Endothelial cell of umbilical vein (primary cell): ENCODE results near the gene ETNK2. TPM values are rescaled to one million over a fixed set of nuclear protein-coding genes. Genes with fewer than 3 reads are reported as not detected.

Source experiments
- BruUV-seq: library from RNA; stranded (reverse); fragments of 400-500 nt; replicated peaks from 2 replicates; lab custom pipeline; 2021; lab: Mats Ljungman, UMichigan
- CTCF ChIA-PET: fragments of 300-600, 350-600 bp; sonication (Branson Sonifier 250); formaldehyde crosslinking; loops from one replicate; lab custom pipeline; 2021; ENCODE audit warnings: antibody characterized with exemption, inconsistent platforms; lab: Charles Lee
- POLR2A ChIA-PET: fragments of 300-600, 350-600 bp; sonication (Branson Sonifier 250); formaldehyde crosslinking; loops from one replicate; lab custom pipeline; 2021; ENCODE audit warnings: antibody characterized with exemption, inconsistent platforms; lab: Charles Lee
- DNase-seq: peaks from one replicate; pipeline ENCODE4 v3.0.0-alpha.2; 2011; ENCODE audit warnings: low read depth, low spot score
- FAIRE-seq: peaks from 2 replicates; lab custom pipeline; 2011; peaks lifted over from hg19 to GRCh38; lab: Jason Lieb, UNC
- H2AFZ ChIP-seq: 2 replicates; pipeline ENCODE4 v1.6.0; 2012; ENCODE audit warnings: low read depth, low read length, control low read depth, inconsistent platforms
- H3K27ac ChIP-seq: 2 replicates; pipeline ENCODE4 v1.5.1; 2011; ENCODE audit warnings: low read depth, mild to moderate bottlenecking, control low read depth, low read length, moderate library complexity; ENCODE audit not compliant: insufficient read depth
- H3K27me3 ChIP-seq, 2 experiments: 2 replicates each; pipeline versions ENCODE4 v1.6.0 to v1.6.1; 2011; ENCODE audit warnings: low read length in 2 of 2, mixed read lengths in 1 of 2; ENCODE audit not compliant: control insufficient read depth in 2 of 2, insufficient read depth in 2 of 2
- H3K36me3 ChIP-seq, 2 experiments: 2 replicates in 1 of 2; 3 replicates in 1 of 2; pipeline ENCODE4 v1.5.1; 2011; ENCODE audit warnings: low read length in 2 of 2, mild to moderate bottlenecking in 1 of 2, moderate library complexity in 1 of 2; ENCODE audit not compliant: control insufficient read depth in 2 of 2, insufficient read depth in 2 of 2; ENCODE audit errors: extremely low read depth in 1 of 2
- H3K4me1 ChIP-seq: 3 replicates; pipeline ENCODE4 v1.5.1; 2011; ENCODE audit warnings: mild to moderate bottlenecking, low read length; ENCODE audit not compliant: control insufficient read depth, insufficient read depth; ENCODE audit errors: extremely low read depth
- H3K4me2 ChIP-seq: 2 replicates; pipeline ENCODE4 v1.6.1; 2011; ENCODE audit warnings: low read length, control low read depth, mixed read lengths; ENCODE audit not compliant: insufficient read depth
- H3K4me3 ChIP-seq, 3 experiments: fragments of 200-600 bp in 1 of 3; sonication (generic), shearing (Covaris generic) in 1 of 3; replicated peaks in 1 of 3; 2 replicates each; pipeline ENCODE4 v1.5.1; 2011 to 2016; ENCODE audit warnings: control low read depth in 3 of 3, low read length in 3 of 3, mild to moderate bottlenecking in 2 of 3, inconsistent platforms in 1 of 3, low read depth in 1 of 3, moderate library complexity in 1 of 3; ENCODE audit not compliant: insufficient read depth in 1 of 3
- H3K79me2 ChIP-seq: 2 replicates; pipeline ENCODE4 v1.6.0; 2012; ENCODE audit warnings: low read length, inconsistent platforms; ENCODE audit not compliant: control insufficient read depth, insufficient read depth
- H3K9ac ChIP-seq: replicated peaks from 2 replicates; pipeline ENCODE3; 2011; ENCODE audit warnings: low read length, control low read depth; ENCODE audit not compliant: insufficient read depth; ENCODE audit errors: extremely low read depth
- H3K9me1 ChIP-seq: replicated peaks from 3 replicates; pipeline ENCODE4 v1.6.0; 2011; ENCODE audit warnings: mild to moderate bottlenecking, low read length; ENCODE audit not compliant: control insufficient read depth, insufficient read depth; ENCODE audit errors: extremely low read depth
- H3K9me3 ChIP-seq: replicated peaks from 2 replicates; pipeline ENCODE4 v1.5.1; 2012; ENCODE audit warnings: low read length, inconsistent platforms; ENCODE audit not compliant: control insufficient read depth, insufficient read depth
- H4K20me1 ChIP-seq: replicated peaks from 2 replicates; pipeline ENCODE3; 2011; ENCODE audit warnings: mild to moderate bottlenecking, low read length; ENCODE audit not compliant: control insufficient read depth, insufficient read depth; ENCODE audit errors: extremely low read depth
- CTCF ChIP-seq, 2 donors: IDR thresholded peaks; 1 replicate in 1 of 2; 2 replicates in 1 of 2; pipeline ENCODE4 v1.5.1; 2011; ENCODE audit warnings: low read length in 2 of 2, mild to moderate bottlenecking in 2 of 2, moderate library complexity in 2 of 2, control low read depth in 1 of 2, inconsistent platforms in 1 of 2, low read depth in 1 of 2; ENCODE audit not compliant: insufficient read depth in 1 of 2; ENCODE audit errors: extremely low read depth in 1 of 2
- EZH2 ChIP-seq: IDR thresholded peaks from 2 replicates; pipeline ENCODE4 v1.6.1; 2012; ENCODE audit warnings: borderline replicate concordance, low read depth, mild to moderate bottlenecking, moderate library complexity, low read length, inconsistent platforms; ENCODE audit not compliant: severe bottlenecking
- FOS ChIP-seq: IDR thresholded peaks from 2 replicates; pipeline ENCODE4 v1.6.1; 2011; ENCODE audit warnings: mild to moderate bottlenecking, low read length, moderate library complexity, borderline replicate concordance; ENCODE audit not compliant: insufficient read depth
- GATA2 ChIP-seq: IDR thresholded peaks from 2 replicates; pipeline ENCODE4 v1.7.0; 2011; ENCODE audit warnings: low read depth, mild to moderate bottlenecking, moderate library complexity, mixed read lengths, low read length; ENCODE audit not compliant: insufficient read length, insufficient read depth
- JUN ChIP-seq: IDR thresholded peaks from 2 replicates; pipeline ENCODE4 v1.6.1; 2011; ENCODE audit warnings: borderline replicate concordance, low read depth; ENCODE audit not compliant: insufficient read length, insufficient read depth
- MAX ChIP-seq: IDR thresholded peaks from 2 replicates; pipeline ENCODE4 v1.6.1; 2011; ENCODE audit not compliant: insufficient read depth, insufficient read length
- MYC ChIP-seq: IDR thresholded peaks from one replicate; pipeline ENCODE4 v1.6.1; 2011; ENCODE audit warnings: mild to moderate bottlenecking, low read depth, low read length
- POLR2A ChIP-seq: IDR thresholded peaks from 2 replicates; pipeline ENCODE4 v1.6.1; 2012; ENCODE audit warnings: low read depth, mild to moderate bottlenecking, control low read depth, low read length
- POLR2AphosphoS5 ChIP-seq: IDR thresholded peaks from 2 replicates; pipeline ENCODE4 v1.6.1; 2012; ENCODE audit warnings: low read depth, mild to moderate bottlenecking, control low read depth, low read length, moderate library complexity; ENCODE audit not compliant: insufficient read depth
- dilution Hi-C: fragments of 300-500 bp; cut with MboI; formaldehyde crosslinking; loops from one replicate; pipeline ENCODE4 v1.15.0; 2019; ENCODE audit warnings: low sequenced_read_pairs; ENCODE audit not compliant: extremely low pct_ligation_motif_present
- intact Hi-C: fragments of 100-400 bp; cut with micrococcal nuclease; formaldehyde crosslinking; loops from one replicate; pipeline ENCODE4 v1.10.0; 2022
- polyA plus RNA-seq, 4 experiments: library from polyadenylated mRNA; depleted of rRNA in 3 of 4; stranded (reverse) in 3 of 4; unstranded in 1 of 4; fragments of >200 nt; gene quantifications; 2 replicates each; pipeline versions ENCODE4 v1.2.1 to v1.2.3, GENCODE V29; 2011 to 2012; ENCODE audit warnings: missing spikeins in 1 of 4
- total RNA-seq: library from RNA; stranded (reverse); gene quantifications from 2 replicates; pipeline ENCODE4 v1.2.3, GENCODE V29; 2021

The ETNK2 gene
- total and polyA plus RNA-seq, 2 donors (not counting 3 experiments of a cell fraction or from before 2014, with no cell fraction given): 13.5 to 27.5 TPM

- no peaks in the 10 kb centered on the region for H3K9me1 ChIP-seq
- no peaks in the 10 kb centered on the region for H3K27me3 ChIP-seq
- no peaks in the 10 kb centered on the region for H4K20me1 ChIP-seq
- dilution Hi-C loops (no loop called here), intact Hi-C loops (no loop called here)
- BruUV-seq: no TSS peak
- H3K4me2 ChIP-seq: no peak overlapping the region
- H3K9me3 ChIP-seq: no peaks in the 10 kb centered on the region
- FAIRE-seq: no peak
- no peaks in the 10 kb centered on the region for H3K36me3 ChIP-seq
- ChIA-PET CTCF (interaction anchor here (1.1 to 26.7 kb wide), 5 partner anchors 9 to 218 kb away, joined by 3 to 770 read pairs (median 6); partner anchors contain the start of gene ETNK2), POLR2A (no interaction called here)
- H3K9ac ChIP-seq: no peak overlapping the region
- H3K79me2 ChIP-seq: no peaks in the 10 kb centered on the region
- no peak overlapping the region for H3K27ac ChIP-seq
- peaks cover 7% of the 10 kb centered on the region for H3K4me1 ChIP-seq
- no peak overlapping the region for H3K4me3 ChIP-seq
- DNase-seq: no peak
- no peak overlapping the region for H2AFZ ChIP-seq
- TF ChIP-seq POLR2A: no peak
- no peak for TF ChIP-seq CTCF (IDR thresholded peaks at IDR 0.05; ENCODE audit: extremely low read depth in 1 of 2, insufficient read depth in 1 of 2, low read depth in 1 of 2, low read length in 2 of 2)
- TF ChIP-seq MYC: no peak
- no peak for TF ChIP-seq JUN
- no peak for TF ChIP-seq MAX
- no peak for TF ChIP-seq FOS
- no peak for TF ChIP-seq POLR2AphosphoS5
- no peak for TF ChIP-seq GATA2
- TF ChIP-seq EZH2: no peak
Observed at GRCh38 chr1:204181116-204181515, 29.3 kb upstream of the ETNK2 start.
